ENCODE measurements around the gene AMOTL1. TPM values are rescaled to one million over a fixed set of nuclear protein-coding genes. Genes with fewer than 3 reads are reported as not detected.

Gene AMOTL1
- polyA plus RNA-seq, 1 of the 3 experiments (the other 2 are of a cell fraction) = 10.7 TPM

GRCh38 chr11:94794287-94795168 is 26.4 kb downstream of the AMOTL1 start (continued):
- TF ChIP-seq CTCF (IDR thresholded peaks at IDR 0.05) = no peak
- TF ChIP-seq ELF1 (IDR thresholded peaks at IDR 0.05) = peak; percentile 26; the same call in 1 of the 2 replicates
- TF ChIP-seq, protein P1, sequence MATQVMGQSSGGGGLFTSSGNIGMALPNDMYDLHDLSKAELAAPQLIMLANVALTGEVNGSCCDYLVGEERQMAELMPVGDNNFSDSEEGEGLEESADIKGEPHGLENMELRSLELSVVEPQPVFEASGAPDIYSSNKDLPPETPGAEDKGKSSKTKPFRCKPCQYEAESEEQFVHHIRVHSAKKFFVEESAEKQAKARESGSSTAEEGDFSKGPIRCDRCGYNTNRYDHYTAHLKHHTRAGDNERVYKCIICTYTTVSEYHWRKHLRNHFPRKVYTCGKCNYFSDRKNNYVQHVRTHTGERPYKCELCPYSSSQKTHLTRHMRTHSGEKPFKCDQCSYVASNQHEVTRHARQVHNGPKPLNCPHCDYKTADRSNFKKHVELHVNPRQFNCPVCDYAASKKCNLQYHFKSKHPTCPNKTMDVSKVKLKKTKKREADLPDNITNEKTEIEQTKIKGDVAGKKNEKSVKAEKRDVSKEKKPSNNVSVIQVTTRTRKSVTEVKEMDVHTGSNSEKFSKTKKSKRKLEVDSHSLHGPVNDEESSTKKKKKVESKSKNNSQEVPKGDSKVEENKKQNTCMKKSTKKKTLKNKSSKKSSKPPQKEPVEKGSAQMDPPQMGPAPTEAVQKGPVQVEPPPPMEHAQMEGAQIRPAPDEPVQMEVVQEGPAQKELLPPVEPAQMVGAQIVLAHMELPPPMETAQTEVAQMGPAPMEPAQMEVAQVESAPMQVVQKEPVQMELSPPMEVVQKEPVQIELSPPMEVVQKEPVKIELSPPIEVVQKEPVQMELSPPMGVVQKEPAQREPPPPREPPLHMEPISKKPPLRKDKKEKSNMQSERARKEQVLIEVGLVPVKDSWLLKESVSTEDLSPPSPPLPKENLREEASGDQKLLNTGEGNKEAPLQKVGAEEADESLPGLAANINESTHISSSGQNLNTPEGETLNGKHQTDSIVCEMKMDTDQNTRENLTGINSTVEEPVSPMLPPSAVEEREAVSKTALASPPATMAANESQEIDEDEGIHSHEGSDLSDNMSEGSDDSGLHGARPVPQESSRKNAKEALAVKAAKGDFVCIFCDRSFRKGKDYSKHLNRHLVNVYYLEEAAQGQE (IDR thresholded peaks at IDR 0.05; ENCODE audit: low read depth, low read length) = no peak
- no peak for TF ChIP-seq USF2 (IDR thresholded peaks at IDR 0.05; ENCODE audit: borderline replicate concordance, low read depth, low read length)
- no peak for TF ChIP-seq NRF1 (IDR thresholded peaks at IDR 0.05; ENCODE audit: low read depth, low read length)
- no peak for TF ChIP-seq EZH2phosphoT487 (IDR thresholded peaks at IDR 0.05; ENCODE audit: borderline replicate concordance, low read depth)
- TF ChIP-seq EP300 (IDR thresholded peaks at IDR 0.05; ENCODE audit: borderline replicate concordance in 1 of 2, low read depth in 1 of 2, low read length in 1 of 2) = peak; percentile 13 to 60; a peak in 1 of 4 replicates
- no peak for TF ChIP-seq TEAD4 (IDR thresholded peaks at IDR 0.05; ENCODE audit: borderline replicate concordance, insufficient read depth)
- no peak for TF ChIP-seq FOXJ3 (CRISPR knock-in tag; IDR thresholded peaks at IDR 0.05)
- 0 out of 2 replicates have a peak, but pooled peaks have one; percentile 9 for TF ChIP-seq MEF2A (IDR thresholded peaks at IDR 0.05; ENCODE audit: borderline replicate concordance, low read depth)
- peak; percentile 47; the same call in 1 of the 2 replicates for TF ChIP-seq GABPA (IDR thresholded peaks at IDR 0.05; ENCODE audit: low read depth)
- peak; percentile 8; the same call in 1 of the 2 replicates for TF ChIP-seq RAD21 (IDR thresholded peaks at IDR 0.05; ENCODE audit: low read length)
- 0 out of 2 replicates have a peak, but pooled peaks have one; percentile 7 for TF ChIP-seq GATA2 (CRISPR knock-in tag; IDR thresholded peaks at IDR 0.05)
- no peak; the same call in 1 of the 2 replicates for TF ChIP-seq SIN3A (IDR thresholded peaks at IDR 0.05; ENCODE audit: borderline replicate concordance, low read depth, low read length)
- no peak for TF ChIP-seq YY1 (IDR thresholded peaks at IDR 0.05; ENCODE audit: low read depth)
- peak; percentile 19; the same call in 1 of the 2 replicates for TF ChIP-seq RCOR1 (IDR thresholded peaks at IDR 0.05; ENCODE audit: low read length)
- no peak for TF ChIP-seq SMC3 (IDR thresholded peaks at IDR 0.05; ENCODE audit: low read depth, low read length)
- TF ChIP-seq CHD2 (IDR thresholded peaks at IDR 0.05; ENCODE audit: low read length, partially characterized antibody) = no peak
- peak; percentile 15; the same call in 1 of the 2 replicates for TF ChIP-seq POLR2AphosphoS5 (IDR thresholded peaks at IDR 0.05; ENCODE audit: low read depth, low read length)
